Stomach smooth muscle (tissue), 2 donors: Measurements from ENCODE around the gene CAMK2B.

Experiments used
- H3K27ac ChIP-seq: one replicate; pipeline ENCODE4 v1.7.0; 2013; ENCODE audit warnings: mild to moderate bottlenecking, low read length, inconsistent platforms
- H3K27me3 ChIP-seq, 2 donors: one replicate each; pipeline ENCODE4 v1.7.0; 2013; ENCODE audit warnings: low read length in 2 of 2; ENCODE audit not compliant: insufficient read depth in 2 of 2, control insufficient read depth in 1 of 2
- H3K36me3 ChIP-seq, 2 donors: one replicate each; pipeline ENCODE4 v1.7.0; 2013; ENCODE audit warnings: low read length in 2 of 2; ENCODE audit not compliant: control insufficient read depth in 2 of 2, insufficient read depth in 2 of 2
- H3K4me1 ChIP-seq: one replicate; pipeline ENCODE4 v1.7.0; 2013; ENCODE audit warnings: low read length; ENCODE audit not compliant: control insufficient read depth, insufficient read depth
- H3K4me3 ChIP-seq, 2 donors: one replicate each; pipeline ENCODE4 v1.7.0; 2013; ENCODE audit warnings: low read length in 2 of 2
- H3K9ac ChIP-seq, 2 donors: one replicate each; pipeline ENCODE4 v1.7.0; 2013; ENCODE audit warnings: low read length in 2 of 2, mild to moderate bottlenecking in 1 of 2
- H3K9me3 ChIP-seq, 2 donors: one replicate each; pipeline ENCODE4 v1.7.0; 2013; ENCODE audit warnings: low read length in 2 of 2; ENCODE audit not compliant: control insufficient read depth in 2 of 2
- donor health status: healthy.
- donor health status: Pancreatic carcinoma.

The CAMK2B gene

GRCh38 chr7:44291733-44292419 is 33.5 kb downstream of the CAMK2B start:
- Histone ChIP-seq H3K4me3 (no peak overlapping the region), H3K27ac (no peak overlapping the region), H3K4me1 (no peaks in the 10 kb centered on the region)

GRCh38 chr7:44291066-44291732 is 34.2 kb downstream of the CAMK2B start:
- H3K27ac ChIP-seq: no peak overlapping the region
- no peaks in the 10 kb centered on the region for H3K4me1 ChIP-seq

More at GRCh38 chr7:44291733-44292419, 33.5 kb downstream of the CAMK2B start:
- Histone ChIP-seq H3K27me3 (peaks cover 7 to 16% of the 10 kb centered on the region in 2 donors), H3K9me3 (no peaks in the 10 kb centered on the region), H3K36me3 (no peaks in the 10 kb centered on the region), H3K9ac (no peak overlapping the region)

GRCh38 chr7:44290252-44290620 is 35.2 kb downstream of the CAMK2B start:
- Histone ChIP-seq H3K4me1 (no peaks in the 10 kb centered on the region), H3K27me3 (peaks cover 7 to 16% of the 10 kb centered on the region in 2 donors), H3K9me3 (no peaks in the 10 kb centered on the region), H3K9ac (no peak overlapping the region), H3K27ac (no peak overlapping the region), H3K4me3 (no peak overlapping the region), H3K36me3 (no peaks in the 10 kb centered on the region)

More at GRCh38 chr7:44291066-44291732, 34.2 kb downstream of the CAMK2B start:
- no peaks in the 10 kb centered on the region for H3K9me3 ChIP-seq
- peaks cover 7 to 16% of the 10 kb centered on the region in 2 donors for H3K27me3 ChIP-seq
- H3K9ac ChIP-seq: no peak overlapping the region
- no peaks in the 10 kb centered on the region for H3K36me3 ChIP-seq
- H3K4me3 ChIP-seq: no peak overlapping the region

GRCh38 chr7:44289341-44290251 is 35.8 kb downstream of the CAMK2B start:
- Histone ChIP-seq H3K27ac (no peak overlapping the region), H3K27me3 (peaks cover 5 to 14% of the 10 kb centered on the region in 2 donors), H3K4me1 (no peaks in the 10 kb centered on the region), H3K9me3 (no peaks in the 10 kb centered on the region), H3K36me3 (no peaks in the 10 kb centered on the region), H3K9ac (no peak overlapping the region), H3K4me3 (no peak overlapping the region)

GRCh38 chr7:44288811-44289340 is 36.5 kb downstream of the CAMK2B start:
- H3K36me3 ChIP-seq: no peaks in the 10 kb centered on the region
- H3K27ac ChIP-seq: no peak overlapping the region
- no peaks in the 10 kb centered on the region for H3K4me1 ChIP-seq
- no peaks in the 10 kb centered on the region for H3K9me3 ChIP-seq
- H3K4me3 ChIP-seq: no peak overlapping the region
- no peak overlapping the region for H3K9ac ChIP-seq
- peaks cover 5 to 8% of the 10 kb centered on the region in 2 donors for H3K27me3 ChIP-seq

- Histone ChIP-seq H3K4me1 (no peaks in the 10 kb centered on the region), H3K9ac (no peak overlapping the region), H3K36me3 (no peaks in the 10 kb centered on the region), H3K4me3 (no peak overlapping the region), H3K27ac (no peak overlapping the region), H3K27me3 (peaks cover 5 to 6% of the 10 kb centered on the region in 2 donors), H3K9me3 (no peaks in the 10 kb centered on the region)
Observed at GRCh38 chr7:44288381-44288685, 37.1 kb downstream of the CAMK2B start.

- peaks cover 2 to 4% of the 10 kb centered on the region in 2 donors for H3K27me3 ChIP-seq
Observed at GRCh38 chr7:44287488-44288380, 37.7 kb downstream of the CAMK2B start.

GRCh38 chr7:44286618-44287487 is 38.5 kb downstream of the CAMK2B start:
- H3K4me3 ChIP-seq: no peak overlapping the region
- H3K4me1 ChIP-seq: no peaks in the 10 kb centered on the region
- peaks cover 0 to 2% of the 10 kb centered on the region in 2 donors for H3K27me3 ChIP-seq
- H3K36me3 ChIP-seq: no peaks in the 10 kb centered on the region
- no peak overlapping the region for H3K9ac ChIP-seq
- H3K9me3 ChIP-seq: no peaks in the 10 kb centered on the region
- H3K27ac ChIP-seq: no peak overlapping the region

More at GRCh38 chr7:44287488-44288380, 37.7 kb downstream of the CAMK2B start:
- no peaks in the 10 kb centered on the region for H3K4me1 ChIP-seq
- no peak overlapping the region for H3K27ac ChIP-seq
- no peaks in the 10 kb centered on the region for H3K36me3 ChIP-seq
- no peak overlapping the region for H3K9ac ChIP-seq
- no peak overlapping the region for H3K4me3 ChIP-seq
- H3K9me3 ChIP-seq: no peaks in the 10 kb centered on the region

GRCh38 chr7:44286182-44286617 is 39.2 kb downstream of the CAMK2B start:
- H3K9ac ChIP-seq: no peak overlapping the region
- no peaks in the 10 kb centered on the region for H3K9me3 ChIP-seq
- no peak overlapping the region for H3K27ac ChIP-seq
- no peaks in the 10 kb centered on the region for H3K36me3 ChIP-seq
- no peaks in the 10 kb centered on the region for H3K27me3 ChIP-seq
- H3K4me1 ChIP-seq: no peaks in the 10 kb centered on the region
- H3K4me3 ChIP-seq: no peak overlapping the region
